Loucy (cell line): ENCODE results near the gene KDM3A.

ENCODE experiments used
- CTCF ChIP-seq: fragments of 200-600 bp; sonication (generic); conservative IDR thresholded peaks from 2 replicates; pipeline ENCODE4 v1.5.1; 2014; ENCODE audit warnings: mild to moderate bottlenecking, antibody characterized with exemption, low read length
- EZH2phosphoT487 ChIP-seq: fragments of 200-600 bp; IDR thresholded peaks from 2 replicates; pipeline ENCODE4 v1.6.1; 2018; ENCODE audit warnings: antibody characterized with exemption, mild to moderate bottlenecking, moderate library complexity, borderline replicate concordance

GRCh38 chr2:86430368-86430767 is 10.8 kb upstream of the KDM3A start:
- no peak for TF ChIP-seq CTCF
- no peak for TF ChIP-seq EZH2phosphoT487
